Activated CD8-positive, alpha-beta memory T cell treated with anti-CD3 and anti-CD28 coated beads, Interleukin-2, amount 50 U/mL, for 4 hours (primary cell): ENCODE results near the gene LY6G6F.

Experiments
- DNase-seq: peaks from one replicate; pipeline ENCODE4 v3.0.0-alpha.2; 2020

LY6G6F gene

DNA sequence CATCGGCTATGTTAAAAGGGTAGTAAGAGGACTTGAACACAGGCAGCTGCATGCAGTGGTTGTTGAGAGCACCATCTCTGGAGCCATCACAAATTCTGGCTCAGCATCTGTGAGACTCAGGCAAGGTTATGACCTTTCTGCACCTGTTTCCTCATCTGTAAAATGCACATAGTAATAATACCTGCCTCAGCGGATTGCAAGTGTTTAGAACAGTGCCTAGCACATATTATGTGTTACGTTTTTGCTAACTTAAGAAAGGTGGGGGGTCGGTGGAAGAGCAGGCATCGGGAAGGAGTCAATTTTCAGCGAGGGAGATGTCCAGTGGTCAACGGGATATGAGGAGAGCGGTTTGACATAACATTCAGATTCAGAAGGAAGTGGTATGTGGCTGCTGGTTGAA, 28.7 kb upstream of the LY6G6F start:
- no peak for DNase-seq

DNA sequence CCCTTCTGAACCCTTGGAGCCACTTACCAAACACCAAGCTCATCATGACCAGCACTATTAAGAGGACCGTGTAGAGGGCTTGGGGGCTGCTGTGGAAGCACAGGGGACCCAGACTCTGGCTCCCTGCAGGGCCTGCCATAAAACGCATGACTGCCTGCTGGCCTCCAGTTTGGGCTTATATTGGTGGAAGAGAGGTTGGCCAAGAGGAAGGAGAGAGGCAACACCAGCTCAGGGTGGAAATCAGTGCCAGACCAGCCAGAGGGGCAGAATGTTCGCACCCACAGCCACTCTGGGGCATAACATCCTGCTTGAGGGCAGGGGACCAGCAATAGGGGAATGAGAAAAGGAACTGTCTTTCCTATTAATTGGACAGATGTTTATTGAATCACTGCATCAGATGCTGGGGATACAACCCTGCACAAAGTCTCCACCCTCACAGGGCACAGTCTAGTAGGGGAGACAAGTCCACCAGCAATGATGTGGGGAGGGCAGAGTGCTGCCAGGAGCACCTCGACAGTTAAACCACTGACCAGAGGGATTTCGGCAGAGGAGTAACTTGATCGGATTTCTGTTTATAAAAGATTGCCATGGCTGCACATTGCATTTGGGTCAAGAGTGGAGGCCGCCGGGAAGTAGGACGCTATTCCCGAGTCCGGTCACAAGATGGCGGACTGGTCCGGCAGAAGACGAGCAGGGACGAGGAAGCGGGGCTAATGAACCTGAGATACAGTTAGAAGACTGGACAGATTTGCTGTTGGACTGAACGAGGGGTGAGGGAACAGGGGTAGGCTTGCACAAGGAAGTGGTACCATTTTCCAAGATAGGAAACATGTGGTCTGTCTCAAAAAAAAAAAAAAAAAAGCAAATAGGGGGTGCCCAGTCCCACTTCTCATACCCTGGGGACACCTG, 26.2 kb upstream of the LY6G6F start, which contains the start of gene LY6G5C:
TSS of gene LY6G5C (minus strand) at position 842 of the 909 bp plus-strand sequence. CDS start at position 148, 694 bp downstream.
- DNase-seq: peak; percentile 64

- peak; percentile 45 for DNase-seq
These were observed 25.5 kb upstream of the LY6G6F start for GRCh38 chr6:31681135-31681671.

DNA sequence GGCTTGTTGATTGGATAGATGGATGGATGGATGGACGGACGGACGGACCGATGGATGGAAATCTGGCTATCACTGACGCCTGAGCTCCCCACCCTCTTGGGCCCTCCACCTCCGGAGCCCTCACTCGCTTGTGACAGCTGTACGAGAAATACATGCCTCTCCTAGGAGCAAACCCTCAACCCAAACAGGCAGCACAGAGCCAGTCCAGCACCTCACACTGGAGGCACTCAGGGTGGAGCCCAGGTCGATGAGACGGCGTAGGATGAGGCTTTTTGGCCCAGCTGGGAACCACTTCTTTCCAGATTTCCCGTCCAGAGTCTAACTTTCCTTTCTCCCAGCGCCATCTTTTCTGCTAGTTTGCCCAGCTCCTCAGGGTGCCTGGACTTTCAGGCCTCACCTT, 23.1 kb upstream of the LY6G6F start:
- no peak for DNase-seq

DNA sequence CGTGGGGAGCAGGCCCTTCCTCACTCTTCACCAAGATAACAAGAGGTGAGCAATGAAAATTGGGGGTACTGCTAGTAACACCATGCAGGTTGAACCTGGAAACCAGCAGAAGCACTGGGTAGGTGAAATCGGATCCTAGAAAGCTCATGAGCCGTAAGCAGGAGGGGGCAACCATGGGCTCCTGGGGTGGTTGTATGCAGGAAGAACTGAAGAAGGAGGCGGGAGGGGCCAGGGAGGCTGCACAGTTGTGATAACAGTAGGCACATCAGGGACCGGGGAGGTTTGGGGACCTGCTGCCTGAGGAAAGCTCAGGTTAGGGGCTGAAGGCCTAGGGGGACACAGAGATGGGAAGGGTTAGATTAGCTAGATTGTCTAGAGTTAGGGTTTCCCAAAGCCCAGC, 20.2 kb upstream of the LY6G6F start:
- no peak for DNase-seq

DNA sequence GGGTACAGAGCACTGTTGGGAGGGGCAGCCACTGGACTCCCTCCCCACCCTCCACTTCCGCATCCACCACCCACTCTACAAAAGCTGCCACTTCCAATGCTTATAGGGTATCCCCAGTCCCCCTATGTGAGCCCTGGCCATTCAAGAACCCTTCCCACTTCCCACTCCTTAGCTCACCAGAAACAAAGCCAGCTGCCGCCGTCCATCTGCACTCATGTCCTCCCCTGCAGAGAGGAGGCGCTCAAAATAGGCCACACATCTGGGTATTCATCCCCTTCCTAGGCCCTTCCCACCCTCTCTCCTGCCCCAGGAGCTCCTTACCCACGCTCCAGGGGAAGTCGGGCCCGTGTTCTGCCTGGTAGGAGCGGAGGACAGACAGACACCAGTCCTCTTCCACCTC, 19.3 kb upstream of the LY6G6F start:
- no peak for DNase-seq

- DNase-seq: no peak
These were observed 18.6 kb upstream of the LY6G6F start for GRCh38 chr6:31687860-31688693.

GRCh38 chr6:31689249-31690110, 17.2 kb upstream of the LY6G6F start:
- no peak for DNase-seq

GRCh38 chr6:31690231-31691077, 16.2 kb upstream of the LY6G6F start:
- DNase-seq: no peak

GRCh38 chr6:31691078-31691463, 15.6 kb upstream of the LY6G6F start:
- DNase-seq: no peak

- DNase-seq: no peak
These were observed 15.0 kb upstream of the LY6G6F start for GRCh38 chr6:31691564-31692108.

- no peak for DNase-seq
These were observed 14.3 kb upstream of the LY6G6F start for GRCh38 chr6:31692353-31692752.

GRCh38 chr6:31692886-31693285, 13.8 kb upstream of the LY6G6F start:
- no peak for DNase-seq

- no peak for DNase-seq
These were observed 13.1 kb upstream of the LY6G6F start for GRCh38 chr6:31693535-31693934.

DNA sequence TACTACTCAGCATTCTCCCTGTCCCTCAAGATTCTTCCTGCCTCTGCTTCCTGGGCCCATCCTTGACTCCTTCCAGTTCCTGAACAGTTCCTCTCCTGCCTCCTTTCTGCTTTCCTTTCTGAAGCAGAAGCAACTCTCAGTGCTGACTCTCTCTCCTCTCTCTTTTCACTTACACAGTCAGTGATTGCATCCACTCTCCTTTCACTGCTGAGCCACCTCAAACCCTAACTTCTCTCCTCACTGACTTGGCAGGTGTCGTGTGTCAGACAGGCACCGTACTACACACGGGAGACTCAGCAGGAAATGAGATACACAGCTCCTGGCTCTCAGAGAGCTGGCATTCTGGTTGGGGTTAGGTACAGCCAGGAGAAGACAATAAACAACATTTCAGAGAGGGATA, 9.1 kb upstream of the LY6G6F start:
- DNase-seq: no peak

DNA sequence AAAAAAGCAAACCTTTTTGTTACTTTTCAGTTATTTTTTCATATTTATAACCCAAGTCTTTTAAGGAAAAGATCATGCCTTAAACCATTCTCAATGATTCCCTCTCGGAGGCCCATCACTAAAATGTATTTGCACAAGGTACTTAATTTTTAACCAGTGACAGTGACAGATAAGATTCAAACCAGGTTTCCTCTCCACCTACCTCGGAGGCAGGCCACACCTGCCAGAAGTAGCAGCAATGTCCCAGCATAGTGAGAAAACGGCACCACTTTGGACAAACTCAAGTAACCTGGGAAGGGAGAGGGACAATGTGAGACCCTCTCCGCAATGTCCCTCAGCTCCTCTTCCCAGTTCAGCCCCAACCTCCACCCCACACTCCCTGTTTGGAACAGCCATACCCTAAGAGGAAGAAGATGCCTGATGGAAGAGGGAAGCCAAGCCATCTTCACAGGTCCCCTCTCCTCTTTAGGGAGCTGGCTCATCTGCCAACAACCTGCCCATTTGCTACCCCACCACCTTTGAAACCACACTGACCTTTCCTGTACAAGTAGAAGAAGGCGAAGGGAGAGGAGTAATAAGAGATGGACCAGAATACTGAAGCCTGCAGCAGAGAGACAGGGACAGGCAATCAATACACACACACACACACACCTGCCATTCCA, 5.8 kb upstream of the LY6G6F start:
- DNase-seq: no peak

GRCh38 chr6:31701666-31702404, 4.8 kb upstream of the LY6G6F start:
- no peak for DNase-seq

DNA sequence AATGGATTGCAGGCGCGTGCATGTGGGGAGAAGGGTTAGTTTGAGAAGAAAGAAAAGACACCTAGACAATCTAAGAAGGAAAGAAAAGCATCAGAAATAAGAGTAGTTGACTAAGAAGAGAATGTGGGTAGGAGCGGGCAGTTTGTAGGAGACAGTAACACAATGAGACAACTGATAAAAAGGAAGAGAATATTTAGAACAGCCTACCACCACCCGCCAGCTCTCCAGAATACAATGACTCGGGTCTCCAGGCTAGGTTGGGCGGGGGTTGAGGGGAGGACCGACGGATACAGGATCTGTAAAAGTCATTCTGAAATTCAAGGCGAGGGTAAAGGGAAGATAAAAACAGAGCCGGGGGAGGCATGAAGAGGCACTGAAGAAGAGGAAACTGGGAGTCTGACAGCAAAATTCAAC, 4.3 kb upstream of the LY6G6F start:
- DNase-seq: no peak

DNA sequence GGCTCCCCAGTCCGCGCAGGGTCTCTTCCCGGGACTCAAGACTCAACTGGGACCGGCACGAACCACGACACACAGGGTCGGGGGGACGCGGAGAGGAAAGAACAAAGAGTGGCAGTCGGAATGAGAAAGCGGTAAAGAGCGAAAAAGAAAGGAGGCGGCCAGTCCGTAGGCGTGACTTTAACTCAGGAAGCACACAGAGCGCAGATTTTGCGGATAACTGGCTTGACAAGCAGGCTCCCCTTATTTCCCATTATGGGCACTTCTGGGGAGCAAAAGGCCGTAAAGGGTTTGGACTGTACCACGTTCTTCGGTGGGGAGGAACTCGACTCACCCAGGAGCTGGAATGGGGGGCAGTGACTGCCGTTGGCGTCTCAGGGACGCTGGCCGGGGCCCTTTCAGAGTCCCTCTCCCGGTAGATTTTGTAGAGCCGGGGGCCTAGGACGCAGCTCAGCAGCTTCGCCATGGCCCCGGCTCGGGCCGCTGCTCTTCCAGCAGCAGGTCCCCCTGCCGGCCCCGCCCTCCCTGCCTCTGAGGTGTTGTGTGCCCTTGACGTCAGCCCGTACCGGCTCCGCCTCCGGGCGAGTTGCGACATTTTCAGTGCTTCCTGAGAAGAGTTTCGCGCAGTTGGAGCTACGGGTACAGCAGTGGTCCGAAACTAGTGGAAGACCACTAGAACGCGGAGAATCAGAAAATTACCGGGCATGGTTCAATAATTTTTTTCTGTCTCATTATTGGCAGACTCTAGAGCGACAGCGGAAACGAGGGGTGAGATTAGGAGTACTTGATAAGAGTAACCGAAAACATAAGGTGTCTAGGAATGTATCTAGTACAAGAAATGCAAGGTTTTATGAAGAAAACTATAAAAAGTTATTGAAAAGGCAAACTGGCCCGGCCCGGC, 3.6 kb upstream of the LY6G6F start, which contains the start of gene ABHD16A:
TSS of gene ABHD16A (minus strand) at position 506 of the 898 bp plus-strand sequence. CDS start at position 463, 43 bp downstream.
- peak; percentile 97 for DNase-seq
